Measurements from ENCODE around the gene DYNC1I1. TPM values are rescaled to one million over a fixed set of nuclear protein-coding genes. Genes with fewer than 3 reads are reported as not detected.

Gene DYNC1I1
- total and polyA plus RNA-seq, 2 experiments from 2014 or later = 0.53 to 1.4 TPM

DNA sequence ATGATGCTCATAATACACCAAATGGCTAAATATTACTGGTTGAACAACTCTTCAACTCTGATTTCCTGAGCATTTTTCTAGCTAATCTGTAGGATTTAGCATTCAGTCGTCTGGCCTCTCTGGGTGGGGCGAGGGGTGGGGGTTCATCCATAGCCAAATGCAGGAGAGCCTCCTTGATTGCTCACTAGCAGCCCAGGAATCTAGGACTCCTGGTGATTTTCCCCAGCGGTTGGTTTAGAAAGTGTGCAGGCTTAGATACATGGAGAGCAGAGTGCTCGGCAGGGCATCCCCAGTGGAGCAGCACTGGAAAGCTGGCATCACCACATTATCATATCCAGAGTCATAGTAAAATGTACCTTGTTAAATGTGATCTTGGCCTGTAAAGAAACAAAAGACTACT lies 136.1 kb downstream of the DYNC1I1 start:
- Histone ChIP-seq H4K20me1 (ENCODE audit: insufficient read depth) (no peaks in the 10 kb centered on the region), H3K36me3 (ENCODE audit: low read depth) (no peaks in the 10 kb centered on the region), H3K9me3 (ENCODE audit: low read depth) (no peaks in the 10 kb centered on the region), H3K4me2 (ENCODE audit: unreplicated experiment) (no peak overlapping the region), H2AFZ (no peak overlapping the region), H3F3A (ENCODE audit: insufficient read depth) (no peaks in the 10 kb centered on the region), H3K4me3 (no peak overlapping the region), H3K27me3 (replicated peaks; ENCODE audit: insufficient read depth) (peaks cover 3% of the 10 kb centered on the region; the same call in 1 of the 2 replicates), H3K9me2 (ENCODE audit: insufficient read depth) (0 out of 2 replicates have a peak, but pooled peaks cover 4% of the 10 kb centered on the region), H3K27ac (no peak overlapping the region), H3K9ac (no peak overlapping the region), H3K4me1 (ENCODE audit: insufficient read depth) (no peaks in the 10 kb centered on the region), H3K79me2 (ENCODE audit: insufficient read depth) (no peaks in the 10 kb centered on the region)
- 6 to 22% methylated on average over 4 of the region's 4 CpGs for WGBS, 2 experiments (ENCODE audit: low coverage in 1 of 2, low lambda C conversion rate in 2 of 2, missing lambda C conversion rate in 2 of 2)
- no peak for DNase-seq
- in situ Hi-C loops (cut with MboI) = loop anchor here (10.0 to 25.0 kb wide), 2 partner anchors 1136 to 1929 kb away; no protein-coding TSS in a partner anchor
- no peak for TF ChIP-seq EZH2phosphoT487 (IDR thresholded peaks at IDR 0.05; ENCODE audit: insufficient read depth, low read depth)
- TF ChIP-seq EZH2 (IDR thresholded peaks at IDR 0.05; ENCODE audit: insufficient read depth, poor library complexity, severe bottlenecking) = no peak

DNA sequence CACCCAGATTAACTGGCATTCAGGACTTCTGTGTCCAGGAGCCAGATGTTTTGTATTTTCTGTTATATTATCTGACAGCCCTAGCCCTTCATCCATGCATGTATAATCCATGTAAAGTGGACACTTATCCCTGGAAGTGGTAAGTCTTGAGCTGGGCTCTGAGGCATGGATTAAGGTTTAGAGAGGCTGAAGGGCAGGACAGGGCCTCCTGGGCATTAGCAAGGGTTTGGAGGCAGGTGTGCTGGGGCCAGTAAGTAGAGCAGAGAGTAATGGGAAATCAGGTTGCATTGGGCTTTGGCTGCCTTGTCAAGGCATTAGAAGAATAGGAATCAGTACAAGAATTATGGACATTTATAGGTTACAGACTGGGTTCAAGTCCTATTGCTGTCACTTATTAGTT lies 138.0 kb downstream of the DYNC1I1 start:
- Histone ChIP-seq H3K4me2 (ENCODE audit: unreplicated experiment) (no peak overlapping the region), H3K9ac (no peak overlapping the region), H3K27ac (no peak overlapping the region), H2AFZ (no peak overlapping the region), H3K36me3 (ENCODE audit: low read depth) (no peaks in the 10 kb centered on the region), H3F3A (ENCODE audit: insufficient read depth) (no peaks in the 10 kb centered on the region), H4K20me1 (ENCODE audit: insufficient read depth) (no peaks in the 10 kb centered on the region), H3K9me3 (ENCODE audit: low read depth) (no peaks in the 10 kb centered on the region), H3K27me3 (replicated peaks; ENCODE audit: insufficient read depth) (peaks cover 3% of the 10 kb centered on the region; the same call in 1 of the 2 replicates), H3K9me2 (ENCODE audit: insufficient read depth) (no peaks in the 10 kb centered on the region), H3K4me1 (ENCODE audit: insufficient read depth) (no peaks in the 10 kb centered on the region), H3K79me2 (ENCODE audit: insufficient read depth) (no peaks in the 10 kb centered on the region), H3K4me3 (no peak overlapping the region)
- TF ChIP-seq EZH2phosphoT487 (IDR thresholded peaks at IDR 0.05; ENCODE audit: insufficient read depth, low read depth) = no peak
- TF ChIP-seq EZH2 (IDR thresholded peaks at IDR 0.05; ENCODE audit: insufficient read depth, poor library complexity, severe bottlenecking) = no peak
- in situ Hi-C loops (cut with MboI) = loop anchor here (25.0 kb wide), 1 partner anchor 1927 kb away; no protein-coding TSS in a partner anchor
- DNase-seq = no peak

DNA sequence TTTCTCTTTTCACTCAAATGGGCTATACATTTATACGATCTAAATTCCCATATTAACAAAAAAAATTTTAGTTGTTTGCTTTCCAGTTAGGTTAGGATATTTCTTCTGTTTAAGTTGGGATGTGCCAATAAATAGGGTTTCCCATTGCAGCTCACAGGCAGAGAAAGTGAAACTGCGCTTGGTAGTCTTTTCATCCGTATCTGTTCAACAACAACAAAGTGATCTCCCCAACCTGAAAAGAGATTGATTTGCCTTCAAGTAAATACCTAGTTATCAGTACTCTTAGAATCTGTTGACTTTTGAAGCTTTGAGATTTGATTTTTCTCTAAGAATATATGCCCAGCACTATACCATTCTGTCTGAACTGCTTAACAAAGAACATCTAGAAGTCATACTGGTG lies 143.4 kb downstream of the DYNC1I1 start:
- TF ChIP-seq EZH2 (IDR thresholded peaks at IDR 0.05; ENCODE audit: insufficient read depth, poor library complexity, severe bottlenecking) (no peak), EZH2phosphoT487 (IDR thresholded peaks at IDR 0.05; ENCODE audit: insufficient read depth, low read depth) (no peak)
- H4K20me1 ChIP-seq (ENCODE audit: insufficient read depth) = no peaks in the 10 kb centered on the region
- no peaks in the 10 kb centered on the region for H3F3A ChIP-seq (ENCODE audit: insufficient read depth)
- WGBS, 2 experiments (ENCODE audit: low coverage in 1 of 2, low lambda C conversion rate in 2 of 2, missing lambda C conversion rate in 2 of 2) = 47 to 51% methylated on average over 3 of the region's 3 CpGs
- no peaks in the 10 kb centered on the region for H3K79me2 ChIP-seq (ENCODE audit: insufficient read depth)
- H3K4me2 ChIP-seq (ENCODE audit: unreplicated experiment) = peak overlapping the region; percentile 82
- no peaks in the 10 kb centered on the region for H3K9me2 ChIP-seq (ENCODE audit: insufficient read depth)
- H3K27me3 ChIP-seq (replicated peaks; ENCODE audit: insufficient read depth) = no peaks in the 10 kb centered on the region; the same call in 1 of the 2 replicates
- peak; percentile 2 for DNase-seq
- no peaks in the 10 kb centered on the region for H3K36me3 ChIP-seq (ENCODE audit: low read depth)
- H3K4me1 ChIP-seq (ENCODE audit: insufficient read depth) = no peaks in the 10 kb centered on the region
- no peak overlapping the region for H3K27ac ChIP-seq
- H2AFZ ChIP-seq = peak overlapping the region; percentile 37
- peak overlapping the region; percentile 59 for H3K4me3 ChIP-seq
- no peak overlapping the region for H3K9ac ChIP-seq
- no peaks in the 10 kb centered on the region for H3K9me3 ChIP-seq (ENCODE audit: low read depth)
- in situ Hi-C loops (cut with MboI) = loop anchor here (25.0 kb wide), 1 partner anchor 1922 kb away; no protein-coding TSS in a partner anchor

DNA sequence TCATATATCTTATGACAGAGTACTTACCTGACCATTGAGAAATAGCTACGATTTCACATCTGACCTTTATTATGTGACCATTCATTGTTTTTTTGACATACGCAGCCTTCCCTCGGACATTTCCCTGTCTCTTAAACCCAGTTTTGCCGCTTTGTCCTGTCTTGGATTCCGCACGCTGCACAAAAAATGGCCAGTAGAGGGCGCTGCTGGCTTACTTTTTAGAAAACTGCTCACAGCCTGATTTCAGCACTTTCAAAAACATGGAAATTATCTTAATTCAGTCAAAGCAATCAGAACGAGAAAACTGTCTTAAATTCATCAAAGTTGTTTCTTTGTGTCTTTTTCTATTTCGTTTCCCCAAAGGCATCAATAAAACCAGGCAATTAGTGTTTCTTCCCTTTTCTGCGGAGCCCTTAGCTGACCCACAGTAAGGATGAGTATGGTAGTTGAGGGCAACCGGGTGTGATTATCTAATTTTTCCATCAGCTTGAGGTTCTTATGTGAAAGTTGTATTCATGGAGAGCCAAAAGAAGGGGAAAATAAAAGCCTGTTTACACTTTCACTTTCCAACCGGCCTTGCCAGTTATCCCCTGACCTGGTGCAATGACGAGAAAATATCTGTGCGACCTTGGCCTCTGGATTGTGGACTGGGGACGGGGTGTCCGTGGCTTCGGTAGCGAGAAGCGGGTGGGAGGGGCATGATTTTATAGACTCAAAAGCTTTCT lies 144.4 kb downstream of the DYNC1I1 start:
- Histone ChIP-seq H3K9me2 (ENCODE audit: insufficient read depth) (no peaks in the 10 kb centered on the region), H3K9ac (no peak overlapping the region), H3K79me2 (ENCODE audit: insufficient read depth) (no peaks in the 10 kb centered on the region), H3K27ac (no peak overlapping the region), H4K20me1 (ENCODE audit: insufficient read depth) (no peaks in the 10 kb centered on the region), H3K4me2 (ENCODE audit: unreplicated experiment) (peak overlapping the region; percentile 82), H3K4me1 (ENCODE audit: insufficient read depth) (peaks cover 5% of the 10 kb centered on the region), H3K36me3 (ENCODE audit: low read depth) (no peaks in the 10 kb centered on the region), H2AFZ (peak overlapping the region; percentile 37), H3F3A (ENCODE audit: insufficient read depth) (no peaks in the 10 kb centered on the region), H3K4me3 (peak overlapping the region; percentile 59), H3K27me3 (replicated peaks; ENCODE audit: insufficient read depth) (no peaks in the 10 kb centered on the region; the same call in 1 of the 2 replicates), H3K9me3 (ENCODE audit: low read depth) (no peaks in the 10 kb centered on the region)
- 39 to 43% methylated on average over 19 of the region's 19 CpGs for WGBS, 2 experiments (ENCODE audit: low coverage in 1 of 2, low lambda C conversion rate in 2 of 2, missing lambda C conversion rate in 2 of 2)
- peak; percentile 72 for DNase-seq
- in situ Hi-C loops (cut with MboI) = loop anchor here (25.0 kb wide), 1 partner anchor 1921 kb away; no protein-coding TSS in a partner anchor
- no peak for TF ChIP-seq EZH2phosphoT487 (IDR thresholded peaks at IDR 0.05; ENCODE audit: insufficient read depth, low read depth)
- TF ChIP-seq EZH2 (IDR thresholded peaks at IDR 0.05; ENCODE audit: insufficient read depth, poor library complexity, severe bottlenecking) = no peak
